K562 (cell line): Measurements from ENCODE around the gene FLAD1. TPM values are rescaled to one million over a fixed set of nuclear protein-coding genes. Genes with fewer than 3 reads are reported as not detected.
A peak's percentile ranks its signal among the peaks of the same experiment; 100 is the strongest.

Source experiments
- ATAC-seq: fragments of 200-7000 bp; cut with Tn5 transposase; 3 replicates; pipeline ENCODE4 v1.9.1; 2020; ENCODE audit warnings: moderate library complexity
- BruUV-seq: library from RNA; stranded (reverse); fragments of 400-500 nt; replicated peaks from 2 replicates; lab custom pipeline; 2021; lab: Mats Ljungman, UMichigan
- CTCF ChIA-PET: fragments of 300-600 bp; formaldehyde crosslinking; extraction: SDS; loops from one replicate; lab custom pipeline; 2021; ENCODE audit warnings: low intra/inter-chr PET ratio; lab: Yijun Ruan, JAX
- POLR2A ChIA-PET: fragments of 300-600, 350-650 bp; sonication (Branson Sonifier 250); formaldehyde crosslinking; extraction: SDS; loops from one replicate; lab custom pipeline; 2021; ENCODE audit warnings: antibody characterized with exemption, inconsistent platforms; lab: Yijun Ruan, JAX
- DNase-seq, 4 experiments: peaks; one replicate each; pipeline versions ENCODE4 v3.0.0 to v3.0.0-alpha.2; 2011 to 2018; ENCODE audit warnings: low spot score in 3 of 4, mixed read lengths in 3 of 4; ENCODE audit errors: extremely low read depth in 1 of 4
- FAIRE-seq: peaks from 2 replicates; lab custom pipeline; 2011; peaks lifted over from hg19 to GRCh38; lab: Jason Lieb, UNC
- H2AFZ ChIP-seq: 2 replicates; pipeline ENCODE4 v1.6.0; 2011; ENCODE audit warnings: low read depth, low read length, control low read depth, inconsistent platforms
- H3K27ac ChIP-seq: fragments of 200-600 bp; 3 replicates; pipeline ENCODE4 v1.8.0; 2011; ENCODE audit warnings: low read depth, mild to moderate bottlenecking, control low read depth, inconsistent platforms, low read length, moderate library complexity, mixed read lengths; ENCODE audit errors: extremely low read depth
- H3K27me3 ChIP-seq, 2 experiments: fragments of 300-600 bp in 1 of 2; 2 replicates in 1 of 2; 3 replicates in 1 of 2; pipeline versions ENCODE4 v1.6.0 to v1.8.0; 2011; ENCODE audit warnings: inconsistent platforms in 2 of 2, low read length in 2 of 2, mild to moderate bottlenecking in 1 of 2, mixed read lengths in 1 of 2, moderate library complexity in 1 of 2; ENCODE audit not compliant: control insufficient read depth in 2 of 2, insufficient read depth in 2 of 2
- H3K36me3 ChIP-seq: fragments of 300-600 bp; 3 replicates; pipeline ENCODE4 v1.8.0; 2011; ENCODE audit warnings: mild to moderate bottlenecking, low read length, inconsistent platforms; ENCODE audit not compliant: control insufficient read depth, insufficient read depth
- H3K4me1 ChIP-seq, 2 experiments: fragments of 200-600 bp in 1 of 2; replicated peaks in 1 of 2; 2 replicates in 1 of 2; 3 replicates in 1 of 2; pipeline versions ENCODE4 v1.5.1 to v1.8.0; 2011; ENCODE audit warnings: inconsistent platforms in 2 of 2, low read length in 2 of 2, mild to moderate bottlenecking in 1 of 2, mixed read lengths in 1 of 2, moderate library complexity in 1 of 2; ENCODE audit not compliant: control insufficient read depth in 2 of 2, insufficient read depth in 2 of 2
- H3K4me2 ChIP-seq: 2 replicates; pipeline ENCODE4 v1.6.1; 2011; ENCODE audit warnings: low read length, control low read depth, inconsistent platforms, mixed read lengths; ENCODE audit not compliant: insufficient read depth
- H3K4me3 ChIP-seq: fragments of 200-600 bp; sonication (generic), shearing (Covaris generic); 2 replicates; pipeline ENCODE4 v1.5.1; 2016; ENCODE audit warnings: control low read depth, inconsistent platforms
- H3K79me2 ChIP-seq: fragments of 200-600 bp; 3 replicates; pipeline ENCODE4 v1.8.0; 2011; ENCODE audit warnings: low read length, inconsistent platforms; ENCODE audit not compliant: control insufficient read depth, insufficient read depth
- H3K9ac ChIP-seq, 2 experiments: 2 replicates each; pipeline versions ENCODE4 v1.6.0 to v1.6.1; 2011; ENCODE audit warnings: low read depth in 2 of 2, low read length in 2 of 2, control low read depth in 1 of 2, inconsistent platforms in 1 of 2, mild to moderate bottlenecking in 1 of 2, mixed read lengths in 1 of 2; ENCODE audit not compliant: insufficient read depth in 1 of 2
- H3K9me1 ChIP-seq: one replicate; pipeline ENCODE4 v1.6.0; 2011; ENCODE audit warnings: inconsistent platforms, mild to moderate bottlenecking, low read length, moderate library complexity; ENCODE audit not compliant: control insufficient read depth, insufficient read depth
- H3K9me3 ChIP-seq: replicated peaks from 2 replicates; pipeline ENCODE4 v1.5.1; 2011; ENCODE audit warnings: low read depth, low read length, inconsistent platforms; ENCODE audit not compliant: control insufficient read depth, insufficient read depth
- H4K20me1 ChIP-seq: replicated peaks from 2 replicates; pipeline ENCODE4 v1.6.1; 2011; ENCODE audit warnings: low read length, inconsistent platforms, mixed read lengths; ENCODE audit not compliant: control insufficient read depth, insufficient read depth
- ATF2 ChIP-seq: sonication (generic); formaldehyde crosslinking; IDR thresholded peaks from 2 replicates; pipeline ENCODE4 v1.8.1; 2022; ENCODE audit warnings: missing genetic modification reagents
- BRF2 ChIP-seq: IDR thresholded peaks from 3 replicates; pipeline ENCODE4 v1.6.1; 2011; ENCODE audit warnings: borderline replicate concordance, mild to moderate bottlenecking; ENCODE audit not compliant: insufficient read length, insufficient read depth
- E2F3 ChIP-seq: fragments of 250-450 bp; sonication (Bioruptor Pico); IDR thresholded peaks from 2 replicates; pipeline ENCODE4 v1.4.0; 2020; ENCODE audit warnings: mild to moderate bottlenecking
- ESRRB ChIP-seq: fragments of 250-450 bp; sonication (Bioruptor Pico); IDR thresholded peaks from 2 replicates; pipeline ENCODE4 v1.5.0; 2020; ENCODE audit warnings: mild to moderate bottlenecking, moderate library complexity, borderline replicate concordance
- GTF2E2 ChIP-seq: fragments of 200-800 bp; sonication (Bioruptor generic); IDR thresholded peaks from 2 replicates; pipeline ENCODE4 v1.6.1; 2016; ENCODE audit warnings: missing genetic modification characterization, missing compliant biosample characterization
- KDM2B ChIP-seq: fragments of 250-450 bp; sonication (Bioruptor Pico); IDR thresholded peaks from 2 replicates; pipeline ENCODE4 v1.8.0; 2021; ENCODE audit warnings: mild to moderate bottlenecking, moderate library complexity
- MBD1 ChIP-seq: fragments of 250-450 bp; sonication (Bioruptor Pico); IDR thresholded peaks from 2 replicates; pipeline ENCODE4 v1.8.0; 2022; ENCODE audit warnings: inconsistent platforms
- MECOM ChIP-seq: fragments of 250-450 bp; sonication (Bioruptor Pico); IDR thresholded peaks from 2 replicates; pipeline ENCODE4 v1.8.0; 2022; ENCODE audit warnings: inconsistent platforms
- PTTG1 ChIP-seq: fragments of 450-650 bp; IDR thresholded peaks from 2 replicates; pipeline ENCODE4 v1.6.1; 2016; ENCODE audit warnings: low read depth, mild to moderate bottlenecking, missing genetic modification characterization, missing compliant biosample characterization
- PURB ChIP-seq: sonication (generic); formaldehyde crosslinking; IDR thresholded peaks from 2 replicates; pipeline ENCODE4 v1.9.0; 2021; ENCODE audit warnings: low read depth, mild to moderate bottlenecking, missing genetic modification reagents
- ZNF140 ChIP-seq: fragments of 250-450 bp; sonication (Bioruptor Pico); IDR thresholded peaks from 2 replicates; pipeline ENCODE4 v1.8.0; 2021; ENCODE audit warnings: moderate library complexity, mild to moderate bottlenecking, inconsistent platforms
- ZNF239 ChIP-seq: fragments of 250-450 bp; sonication (Bioruptor Pico); IDR thresholded peaks from 2 replicates; pipeline ENCODE4 v1.4.0; 2020; ENCODE audit warnings: mild to moderate bottlenecking
- ZNF282 ChIP-seq: sonication (generic); formaldehyde crosslinking; IDR thresholded peaks from 2 replicates; pipeline ENCODE4 v1.8.1; 2023; ENCODE audit warnings: missing genetic modification reagents
- WGBS: fragments of 100-300 bp; shearing (Covaris generic); methylation state at CpG from one replicate; pipeline ENCODE4 v1.1.6; 2016; ENCODE audit warnings: low coverage, mixed read lengths; ENCODE audit not compliant: insufficient coverage; ENCODE audit errors: missing lambda C conversion rate; 5-methylcytosine and 5-hydroxymethylcytosine counted together
- in situ Hi-C: fragments of 300-500 bp; cut with MboI; formaldehyde crosslinking; loops from 4 replicates; pipeline ENCODE4 v1.15.0; 2018; ENCODE audit warnings: inconsistent platforms, mixed read lengths
- intact Hi-C: fragments of 100-400 bp; cut with micrococcal nuclease; formaldehyde crosslinking; loops from 2 replicates; pipeline ENCODE4 v1.14.2; 2022
- polyA plus RNA-seq, 8 experiments: library from polyadenylated mRNA; depleted of rRNA in 4 of 8; stranded (reverse) in 5 of 8; unstranded in 3 of 8; fragments of >200 nt; fragmentation: Nextera tagmentation in 2 of 8; fragmentation: Illumina TruSeq in 1 of 8; extraction: Ambion mirVana in 2 of 8; extraction: Trizol in 1 of 8; gene quantifications; 2 replicates each; pipeline versions ENCODE4 v1.2.1 to v1.2.3, GENCODE V29; 2011 to 2014; ENCODE audit warnings: inconsistent platforms in 1 of 8, missing spikeins in 1 of 8
- total RNA-seq, 7 experiments: library from RNA; depleted of rRNA in 6 of 7; stranded (reverse); fragments of >200 nt in 6 of 7; fragmentation: Illumina TruSeq in 2 of 7; extraction: Trizol in 2 of 7; gene quantifications; 2 replicates each; pipeline versions ENCODE4 v1.2.1 to v1.2.3, GENCODE V29; 2011 to 2021; ENCODE audit warnings: low replicate concordance in 1 of 7
- TF ChIP-seq, protein P1 (sequence below): fragments of 200-400 bp; formaldehyde crosslinking; IDR thresholded peaks from 2 replicates; pipeline ENCODE4 v1.6.1; 2017; ENCODE audit warnings: mild to moderate bottlenecking, low read depth, low read length, moderate library complexity

The FLAD1 gene
- total and polyA plus RNA-seq, 9 of the 15 experiments (the other 6 are each of a cell fraction or from before 2014, with no cell fraction given): 24.9 to 85.8 (median 67.0) TPM

DNA sequence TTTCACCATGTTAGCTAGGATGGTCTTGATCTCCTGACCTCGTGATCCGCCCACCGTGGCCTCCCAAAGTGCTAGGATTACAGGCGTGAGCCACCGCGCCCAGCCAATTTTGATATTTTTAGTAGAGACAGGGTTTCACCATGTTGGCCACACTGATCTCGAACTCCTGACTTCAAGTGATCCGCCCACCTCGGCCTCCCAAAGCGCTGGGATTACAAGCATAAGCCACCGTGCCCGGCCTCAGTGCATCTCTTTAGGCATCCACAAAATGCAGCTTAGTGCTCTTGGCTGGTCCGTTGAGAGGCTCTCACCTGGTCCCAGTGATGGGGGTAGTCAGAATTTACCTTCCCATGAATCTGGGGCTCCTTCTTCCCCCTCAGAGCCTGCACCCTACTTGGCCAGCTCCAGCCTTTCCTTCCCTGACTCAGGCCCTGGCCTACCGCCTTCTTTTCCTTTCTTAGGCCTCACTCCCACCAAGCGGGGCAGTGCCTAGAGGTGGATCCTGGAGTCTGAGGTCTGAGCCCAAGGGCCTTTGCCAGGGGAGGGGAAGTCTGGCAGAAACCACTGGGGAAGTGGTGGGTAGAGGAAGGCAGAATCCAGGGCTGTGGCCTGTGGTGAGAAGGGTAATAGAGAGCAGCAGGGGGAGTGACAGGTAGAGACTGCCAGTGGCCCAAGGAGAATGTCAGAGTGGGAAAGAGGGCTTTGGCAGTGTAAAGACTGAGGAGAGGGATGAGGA lies 14.0 kb downstream of the FLAD1 start:
- Histone ChIP-seq H3K27ac (no peak overlapping the region), H2AFZ (no peak overlapping the region), H3K9ac (peak overlapping the region in 1 of 2 experiments; percentile 74; a peak in 1 of 4 replicates), H3K9me3 (no peaks in the 10 kb centered on the region), H3K9me1 (peaks cover 6% of the 10 kb centered on the region), H3K36me3 (peaks cover 10% of the 10 kb centered on the region; the same call in 2 of the 3 replicates), H3K4me2 (no peak overlapping the region), H3K4me1 (peaks cover 48 to 65% of the 10 kb centered on the region in 2 experiments), H3K4me3 (no peak overlapping the region), H3K27me3 (no peaks in the 10 kb centered on the region), H3K79me2 (peaks cover 7% of the 10 kb centered on the region; the same call in 2 of the 3 replicates), H4K20me1 (no peaks in the 10 kb centered on the region)
- in situ Hi-C loops: no loop called here
- DNase-seq (no peak), ATAC-seq (no peak), FAIRE-seq (no peak)
- ChIA-PET POLR2A (interaction anchor here (0.6 to 8.2 kb wide), 5 partner anchors 10 to 61 kb away, joined by 3 to 80 read pairs (median 3); partner anchors contain the start of genes CKS1B, FLAD1, PBXIP1 and PMVK), CTCF (interaction anchor here (1.0 to 1.1 kb wide), 2 partner anchors 35 kb away, joined by 3 read pairs; partner anchors contain the start of gene PYGO2)
- no TSS peak for BruUV-seq
- 86% methylated on average over 15 of the region's 15 CpGs for WGBS
- intact Hi-C loops: no loop called here
- no peak for TF ChIP-seq PURB (CRISPR knock-in tag)
- no peak for TF ChIP-seq ZNF140 (CRISPR knock-in tag)
- no peak for TF ChIP-seq ESRRB (CRISPR knock-in tag)
- TF ChIP-seq MBD1 (CRISPR knock-in tag): no peak
- no peak for TF ChIP-seq ZNF239
- TF ChIP-seq, protein P1, sequence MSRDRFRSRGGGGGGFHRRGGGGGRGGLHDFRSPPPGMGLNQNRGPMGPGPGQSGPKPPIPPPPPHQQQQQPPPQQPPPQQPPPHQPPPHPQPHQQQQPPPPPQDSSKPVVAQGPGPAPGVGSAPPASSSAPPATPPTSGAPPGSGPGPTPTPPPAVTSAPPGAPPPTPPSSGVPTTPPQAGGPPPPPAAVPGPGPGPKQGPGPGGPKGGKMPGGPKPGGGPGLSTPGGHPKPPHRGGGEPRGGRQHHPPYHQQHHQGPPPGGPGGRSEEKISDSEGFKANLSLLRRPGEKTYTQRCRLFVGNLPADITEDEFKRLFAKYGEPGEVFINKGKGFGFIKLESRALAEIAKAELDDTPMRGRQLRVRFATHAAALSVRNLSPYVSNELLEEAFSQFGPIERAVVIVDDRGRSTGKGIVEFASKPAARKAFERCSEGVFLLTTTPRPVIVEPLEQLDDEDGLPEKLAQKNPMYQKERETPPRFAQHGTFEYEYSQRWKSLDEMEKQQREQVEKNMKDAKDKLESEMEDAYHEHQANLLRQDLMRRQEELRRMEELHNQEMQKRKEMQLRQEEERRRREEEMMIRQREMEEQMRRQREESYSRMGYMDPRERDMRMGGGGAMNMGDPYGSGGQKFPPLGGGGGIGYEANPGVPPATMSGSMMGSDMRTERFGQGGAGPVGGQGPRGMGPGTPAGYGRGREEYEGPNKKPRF: no peak
- no peak for TF ChIP-seq GTF2E2
- TF ChIP-seq BRF2: no peak
- TF ChIP-seq KDM2B (CRISPR knock-in tag): no peak
- TF ChIP-seq E2F3 (CRISPR knock-in tag): no peak
- TF ChIP-seq MECOM (CRISPR knock-in tag): no peak
- no peak for TF ChIP-seq ZNF282 (CRISPR knock-in tag)
- no peak for TF ChIP-seq ATF2
- TF ChIP-seq PTTG1 (tag): no peak
